GM13976 (cell line): ENCODE data around the gene GPATCH4.

Source experiments
- DNase-seq: peaks from one replicate; pipeline ENCODE4 v3.0.0; 2012; ENCODE audit warnings: low spot score
- in situ Hi-C: fragments of 300-500 bp; cut with MboI; formaldehyde crosslinking; loops from one replicate; pipeline ENCODE4 v1.12.0; 2022; ENCODE audit warnings: low sequenced_read_pairs, mixed read lengths, inconsistent platforms; ENCODE audit not compliant: unreplicated experiment
- TF ChIP-seq, protein P1 (sequence below): IDR thresholded peaks from 2 replicates; pipeline ENCODE4 v1.5.1; 2012; ENCODE audit warnings: borderline replicate concordance, mild to moderate bottlenecking; ENCODE audit not compliant: insufficient read depth; ENCODE audit errors: extremely low read depth, missing control alignments, control extremely low read depth

GPATCH4 gene

DNA sequence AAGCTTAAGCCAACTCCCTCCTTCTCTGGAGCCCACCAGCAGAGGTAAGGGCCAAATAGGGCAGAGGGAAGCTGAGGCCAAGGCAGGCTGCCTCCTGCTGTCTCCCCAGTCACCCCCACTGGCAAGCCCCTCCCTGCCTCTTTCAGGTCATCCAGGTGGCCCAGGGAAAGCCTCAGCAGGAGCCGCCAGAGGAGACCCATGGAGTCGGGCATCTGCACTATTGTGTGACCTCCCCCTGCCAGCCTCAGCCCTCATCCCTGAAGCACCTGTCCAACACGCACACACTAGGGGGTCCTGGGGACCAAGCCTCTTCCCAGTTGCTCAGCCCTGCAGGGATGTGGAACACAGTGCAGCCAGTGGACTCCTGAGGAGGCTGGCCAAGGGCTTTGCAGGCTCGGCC is 15.0 kb downstream of the GPATCH4 start:
- TF ChIP-seq, protein P1, sequence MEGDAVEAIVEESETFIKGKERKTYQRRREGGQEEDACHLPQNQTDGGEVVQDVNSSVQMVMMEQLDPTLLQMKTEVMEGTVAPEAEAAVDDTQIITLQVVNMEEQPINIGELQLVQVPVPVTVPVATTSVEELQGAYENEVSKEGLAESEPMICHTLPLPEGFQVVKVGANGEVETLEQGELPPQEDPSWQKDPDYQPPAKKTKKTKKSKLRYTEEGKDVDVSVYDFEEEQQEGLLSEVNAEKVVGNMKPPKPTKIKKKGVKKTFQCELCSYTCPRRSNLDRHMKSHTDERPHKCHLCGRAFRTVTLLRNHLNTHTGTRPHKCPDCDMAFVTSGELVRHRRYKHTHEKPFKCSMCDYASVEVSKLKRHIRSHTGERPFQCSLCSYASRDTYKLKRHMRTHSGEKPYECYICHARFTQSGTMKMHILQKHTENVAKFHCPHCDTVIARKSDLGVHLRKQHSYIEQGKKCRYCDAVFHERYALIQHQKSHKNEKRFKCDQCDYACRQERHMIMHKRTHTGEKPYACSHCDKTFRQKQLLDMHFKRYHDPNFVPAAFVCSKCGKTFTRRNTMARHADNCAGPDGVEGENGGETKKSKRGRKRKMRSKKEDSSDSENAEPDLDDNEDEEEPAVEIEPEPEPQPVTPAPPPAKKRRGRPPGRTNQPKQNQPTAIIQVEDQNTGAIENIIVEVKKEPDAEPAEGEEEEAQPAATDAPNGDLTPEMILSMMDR = no peak
- no peak for DNase-seq
- in situ Hi-C loops = no loop called here

DNA sequence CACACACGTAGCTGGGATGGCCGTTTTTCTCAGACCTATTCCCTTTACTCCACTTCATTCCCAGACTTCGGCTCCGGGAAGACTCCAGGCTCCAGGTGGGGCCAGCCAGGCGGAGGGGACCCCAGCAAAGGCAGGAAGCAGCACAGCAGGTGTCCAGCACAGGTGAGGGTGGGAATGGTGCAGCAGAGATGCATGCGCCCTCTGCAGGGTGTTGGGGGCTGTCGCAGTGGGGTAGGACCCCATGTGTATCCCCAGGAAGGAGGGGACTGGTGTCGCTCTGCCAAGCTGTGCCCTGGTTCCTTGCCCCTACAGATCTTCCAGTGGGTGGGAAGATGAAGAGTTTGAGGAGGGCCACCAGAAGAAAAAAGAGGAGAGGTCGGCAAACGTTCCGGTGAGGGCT is 16.5 kb downstream of the GPATCH4 start:
- DNase-seq = peak; percentile 54
- in situ Hi-C loops = no loop called here
- TF ChIP-seq, protein P1 = peak; percentile 33

DNA sequence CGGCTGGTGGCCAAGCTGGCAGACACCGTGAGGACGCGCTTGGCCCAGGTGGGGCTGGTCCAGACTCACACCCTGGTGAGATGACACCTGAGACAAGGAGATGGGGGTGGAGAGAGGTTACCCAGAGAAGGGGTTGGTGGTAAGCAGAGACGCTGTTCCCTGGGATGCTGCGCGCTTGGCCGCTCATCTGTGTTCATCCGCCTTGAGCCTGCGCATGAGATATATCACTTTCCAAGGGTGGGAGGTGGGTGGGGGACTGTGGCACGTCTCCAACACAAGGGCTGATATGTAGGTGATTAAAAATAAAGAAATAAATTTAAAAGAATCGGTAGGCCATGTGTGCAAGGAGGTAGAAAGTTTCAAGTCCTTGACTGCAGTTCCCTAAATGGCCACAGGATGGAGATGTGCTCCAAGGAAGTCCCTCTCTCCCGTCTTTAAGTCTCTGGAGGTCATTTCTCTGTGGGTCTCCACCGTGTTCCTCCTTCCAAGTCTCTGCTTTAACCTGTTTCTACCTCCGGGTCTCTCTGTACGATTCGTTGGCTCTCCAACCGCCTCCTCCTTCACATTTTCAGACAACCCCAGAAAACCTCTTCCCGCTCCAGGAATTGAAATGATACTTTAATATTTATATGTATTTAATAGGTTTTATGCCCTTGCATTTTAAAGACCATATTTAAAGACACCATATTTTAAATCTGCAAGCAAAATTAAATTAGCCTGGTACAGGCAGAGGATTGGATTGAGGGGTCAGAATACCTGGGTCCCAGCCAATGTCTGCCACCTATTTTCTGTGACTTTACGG is 17.3 kb downstream of the GPATCH4 start:
- in situ Hi-C loops = no loop called here
- TF ChIP-seq, protein P1 = peak; percentile 71
- peak; percentile 88 for DNase-seq

DNA sequence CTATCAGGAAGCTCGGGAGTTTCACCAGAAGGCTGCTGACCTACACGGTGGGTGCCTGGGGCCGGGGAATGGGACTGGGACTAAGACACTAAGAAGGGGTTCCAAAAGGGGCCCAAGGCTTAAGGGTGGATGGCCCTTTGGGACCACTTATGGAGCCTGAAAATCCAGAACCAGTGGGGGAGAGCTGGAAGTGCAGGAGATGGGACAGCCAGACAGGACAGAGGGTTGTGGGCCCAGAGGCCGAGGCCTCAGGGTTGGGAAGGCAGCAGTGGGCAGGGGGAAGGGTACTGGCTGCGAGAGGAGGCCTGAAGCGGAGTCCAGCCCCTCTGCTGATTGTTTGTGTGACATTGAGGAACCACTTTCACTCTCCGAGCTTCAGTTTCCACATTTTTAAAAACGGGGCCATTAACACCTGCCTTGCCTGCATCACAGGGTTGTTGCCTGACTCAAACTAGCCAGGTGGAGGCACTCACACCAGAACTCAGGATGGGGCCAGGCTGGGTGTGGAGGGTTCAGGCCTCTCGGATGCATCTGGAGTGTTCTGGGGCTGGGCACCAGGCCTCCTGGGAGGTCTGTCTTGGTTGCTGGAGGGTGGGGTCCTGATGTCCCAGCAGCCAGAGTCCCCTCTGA is 18.8 kb downstream of the GPATCH4 start:
- TF ChIP-seq, protein P1 = no peak
- no peak for DNase-seq
- in situ Hi-C loops = no loop called here

DNA sequence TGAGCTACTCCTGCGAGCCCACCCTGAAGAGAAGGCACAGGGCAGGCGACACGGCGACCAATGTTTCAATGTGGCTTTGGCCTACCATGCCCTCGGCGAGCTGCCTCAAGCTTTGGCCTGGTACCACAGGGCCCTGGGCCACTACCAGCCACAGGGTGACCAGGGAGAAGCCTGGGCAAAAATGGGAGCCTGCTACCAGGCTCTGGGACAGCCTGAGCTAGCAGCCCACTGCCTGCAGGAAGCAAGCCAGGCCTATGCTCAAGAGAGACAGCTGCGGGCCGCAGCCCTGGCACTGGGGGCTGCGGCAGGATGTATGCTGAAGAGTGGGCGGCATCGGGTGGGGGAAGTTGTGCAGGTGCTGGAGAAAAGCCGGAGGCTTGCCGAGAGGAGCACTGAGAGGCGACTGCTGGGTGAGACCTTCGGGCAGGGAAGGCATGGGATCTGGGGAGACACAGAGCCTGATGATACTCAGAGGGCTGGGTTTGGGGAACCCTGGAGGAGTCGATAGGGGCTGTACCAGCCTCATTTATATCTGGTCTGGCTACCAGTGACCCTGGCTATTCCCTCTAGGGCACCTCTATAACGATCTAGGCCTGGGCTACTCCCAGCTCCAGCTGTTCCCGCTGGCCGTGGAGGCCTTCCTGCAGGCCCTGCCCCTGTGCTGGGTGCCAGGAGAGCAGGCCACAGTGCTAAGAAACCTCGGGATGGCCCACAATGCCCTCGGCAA is 19.5 kb downstream of the GPATCH4 start:
- in situ Hi-C loops = no loop called here
- no peak for DNase-seq
- TF ChIP-seq, protein P1 = no peak

DNA sequence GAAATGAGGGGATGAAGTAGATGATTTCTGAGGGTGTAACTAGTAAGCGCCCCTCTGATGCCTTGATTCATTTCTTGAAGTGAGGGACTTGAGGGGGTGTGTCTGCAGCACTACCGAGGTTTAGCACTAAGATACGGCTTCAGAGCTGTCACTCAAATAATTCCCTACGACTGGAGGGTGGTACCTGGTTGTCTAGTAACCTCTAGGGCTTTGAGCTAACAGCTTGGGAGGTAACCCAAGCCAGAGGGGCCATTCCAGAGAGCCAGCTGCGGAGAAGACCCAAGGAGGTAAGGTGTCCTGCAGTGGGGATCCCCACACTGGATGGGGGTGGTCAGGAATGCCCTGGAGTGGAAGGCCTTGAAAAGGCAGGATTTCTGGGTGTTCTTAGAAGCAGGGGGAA is 21.8 kb downstream of the GPATCH4 start, which contains the start of gene TTC24:
Gene TTC24 (plus strand): TSS at position 252 of the 400 bp plus-strand sequence. CDS start 1,642 bp downstream, outside the sequence.
- TF ChIP-seq, protein P1 = no peak

More for the DNA sequence above, 21.8 kb downstream of the GPATCH4 start, which contains the start of gene TTC24:
- in situ Hi-C loops = no loop called here
- DNase-seq = no peak
